Transverse colon (tissue), 4 donors: Measurements from ENCODE around the gene ASXL3. TPM values are rescaled to one million over a fixed set of nuclear protein-coding genes. Genes with fewer than 3 reads are reported as not detected.

Experiments used
- DNase-seq: peaks from one replicate; pipeline ENCODE4 v3.0.0-alpha.2; 2019
- H3K27ac ChIP-seq, 4 donors: fragments of 200-600 bp; sonication (generic); 2 replicates each; pipeline ENCODE4 v1.5.1; 2016 to 2018; ENCODE audit warnings: inconsistent platforms in 4 of 4
- H3K27me3 ChIP-seq: fragments of 200-600 bp; sonication (generic); 2 replicates; pipeline ENCODE4 v1.5.1; 2017; ENCODE audit warnings: inconsistent platforms
- H3K36me3 ChIP-seq, 4 donors: fragments of 200-600 bp; sonication (generic); 2 replicates each; pipeline ENCODE4 v1.5.1; 2017 to 2019; ENCODE audit warnings: inconsistent platforms in 4 of 4
- H3K4me1 ChIP-seq, 4 donors: fragments of 200-600 bp; sonication (generic); 2 replicates each; pipeline ENCODE4 v1.5.1; 2017 to 2020; ENCODE audit warnings: inconsistent platforms in 4 of 4
- H3K4me3 ChIP-seq, 4 donors: fragments of 200-600 bp; sonication (generic); 1 replicate in 1 of 4; 2 replicates in 3 of 4; pipeline versions ENCODE4 v1.5.1 to v1.6.1; 2017 to 2019; ENCODE audit warnings: inconsistent platforms in 4 of 4
- H3K9me3 ChIP-seq, 2 donors: fragments of 200-600 bp; sonication (generic); 2 replicates each; pipeline ENCODE4 v1.5.1; 2017 to 2019; ENCODE audit warnings: inconsistent platforms in 2 of 2
- CTCF ChIP-seq, 5 experiments: fragments of 200-600 bp in 3 of 5; fragments of 450-650 bp in 2 of 5; sonication (generic) in 3 of 5; IDR thresholded peaks; 1 replicate in 2 of 5; 2 replicates in 3 of 5; pipeline ENCODE4 v1.5.1; 2016 to 2017; ENCODE audit warnings: antibody characterized with exemption in 5 of 5, inconsistent platforms in 3 of 5, mild to moderate bottlenecking in 2 of 5, moderate library complexity in 1 of 5
- EP300 ChIP-seq: sonication (generic); formaldehyde crosslinking; IDR thresholded peaks from one replicate; pipeline ENCODE4 v1.6.1; 2017; ENCODE audit warnings: antibody characterized with exemption, low read depth
- POLR2A ChIP-seq: fragments of 450-650 bp; IDR thresholded peaks from one replicate; pipeline ENCODE4 v1.6.1; 2016; ENCODE audit warnings: antibody characterized with exemption, mild to moderate bottlenecking, moderate library complexity
- POLR2AphosphoS5 ChIP-seq, 3 donors: sonication (generic); formaldehyde crosslinking; IDR thresholded peaks; one replicate each; pipeline ENCODE4 v1.6.1; 2016; ENCODE audit warnings: antibody characterized with exemption in 3 of 3
- WGBS, 2 donors: methylation state at CpG; one replicate each; pipeline ENCODE4 v1.1.5; 2018; ENCODE audit warnings: low coverage in 1 of 2; 5-methylcytosine and 5-hydroxymethylcytosine counted together
- in situ Hi-C, 4 donors: fragments of 200-750 bp; cut with MboI; loops; one replicate each; pipeline versions ENCODE4 v1.15.0 to v1.15.1; 2017; ENCODE audit warnings: low sequenced_read_pairs in 3 of 4, low pct_ligation_motif_present in 1 of 4, low pct_unique_long_range_greater_than_20kb in 1 of 4
- intact Hi-C: fragments of 100-400 bp; cut with DNase I; formaldehyde crosslinking; loops from one replicate; pipeline ENCODE4 v1.15.1; 2023; ENCODE audit warnings: low total_unique reads
- total RNA-seq, 4 donors: library from RNA; depleted of rRNA; stranded (reverse); fragments of >200 nt; gene quantifications; one replicate each; pipeline ENCODE4 v1.1.0, GENCODE V29; 2016

Gene ASXL3
- total RNA-seq, 4 donors from 2014 or later: 0.75 to 3.0 (median 1.7) TPM

- 23 to 43% methylated on average over 1 of the region's 1 CpG for WGBS, 2 donors
- Histone ChIP-seq H3K4me3 (no peak overlapping the region), H3K27ac (no peak overlapping the region), H3K9me3 (no peaks in the 10 kb centered on the region), H3K36me3 (no peaks in the 10 kb centered on the region), H3K4me1 (no peaks in the 10 kb centered on the region), H3K27me3 (no peaks in the 10 kb centered on the region)
- TF ChIP-seq EP300 (no peak), POLR2AphosphoS5 (IDR thresholded peaks at IDR 0.05) (no peak)
- DNase-seq: no peak
- intact Hi-C loops: no loop called here
- in situ Hi-C loops: no loop called here
Measured at GRCh38 chr18:33652635-33653034, 74.6 kb downstream of the ASXL3 start.

- H3K27me3 ChIP-seq: no peaks in the 10 kb centered on the region
- TF ChIP-seq CTCF (IDR thresholded peaks at IDR 0.05): no peak
- TF ChIP-seq POLR2A: no peak
- no peak for TF ChIP-seq POLR2AphosphoS5 (IDR thresholded peaks at IDR 0.05)
- no peak for TF ChIP-seq EP300
- no peaks in the 10 kb centered on the region for H3K9me3 ChIP-seq
- DNase-seq: no peak
- intact Hi-C loops (no loop called here), in situ Hi-C loops (no loop called here)
- H3K4me1 ChIP-seq: no peaks in the 10 kb centered on the region
- no peak overlapping the region for H3K4me3 ChIP-seq
- no peak overlapping the region for H3K27ac ChIP-seq
- H3K36me3 ChIP-seq: no peaks in the 10 kb centered on the region
- 81 to 90% methylated on average over 3 of the region's 3 CpGs for WGBS, 2 donors
Measured at GRCh38 chr18:33653231-33653630, 75.2 kb downstream of the ASXL3 start.

- in situ Hi-C loops: no loop called here
- Histone ChIP-seq H3K36me3 (no peaks in the 10 kb centered on the region), H3K27me3 (no peaks in the 10 kb centered on the region), H3K27ac (no peak overlapping the region), H3K4me1 (no peaks in the 10 kb centered on the region), H3K9me3 (no peaks in the 10 kb centered on the region), H3K4me3 (no peak overlapping the region)
- no peak for TF ChIP-seq EP300
- TF ChIP-seq CTCF (IDR thresholded peaks at IDR 0.05): no peak
- no peak for TF ChIP-seq POLR2A
- no peak for TF ChIP-seq POLR2AphosphoS5 (IDR thresholded peaks at IDR 0.05)
- intact Hi-C loops: no loop called here
- no peak for DNase-seq
- WGBS, 2 donors: 63 to 69% methylated on average over 1 to 2 of the region's 2 CpGs
Measured at GRCh38 chr18:33656889-33657448, 79.0 kb downstream of the ASXL3 start.

- no peaks in the 10 kb centered on the region for H3K9me3 ChIP-seq
- no peak for DNase-seq
- 71 to 82% methylated on average over 2 of the region's 2 CpGs for WGBS, 2 donors
- H3K36me3 ChIP-seq: no peaks in the 10 kb centered on the region
- H3K27me3 ChIP-seq: no peaks in the 10 kb centered on the region
- H3K4me3 ChIP-seq: no peak overlapping the region
- H3K4me1 ChIP-seq: no peaks in the 10 kb centered on the region
- TF ChIP-seq CTCF (IDR thresholded peaks at IDR 0.05) (no peak), POLR2AphosphoS5 (IDR thresholded peaks at IDR 0.05) (no peak), EP300 (no peak), POLR2A (no peak)
- H3K27ac ChIP-seq: no peak overlapping the region
- in situ Hi-C loops: no loop called here
- intact Hi-C loops: no loop called here
Measured at GRCh38 chr18:33660696-33661310, 82.8 kb downstream of the ASXL3 start.
